ENCODE data around the gene APOO. TPM values are rescaled to one million over a fixed set of nuclear protein-coding genes. Genes with fewer than 3 reads are reported as not detected.
A peak's percentile ranks its signal among the peaks of the same experiment; 100 is the strongest.

APOO gene
- total RNA-seq, 6 donors from 2014 or later: 0.89 to 15.0 (median 12.0) TPM

DNA sequence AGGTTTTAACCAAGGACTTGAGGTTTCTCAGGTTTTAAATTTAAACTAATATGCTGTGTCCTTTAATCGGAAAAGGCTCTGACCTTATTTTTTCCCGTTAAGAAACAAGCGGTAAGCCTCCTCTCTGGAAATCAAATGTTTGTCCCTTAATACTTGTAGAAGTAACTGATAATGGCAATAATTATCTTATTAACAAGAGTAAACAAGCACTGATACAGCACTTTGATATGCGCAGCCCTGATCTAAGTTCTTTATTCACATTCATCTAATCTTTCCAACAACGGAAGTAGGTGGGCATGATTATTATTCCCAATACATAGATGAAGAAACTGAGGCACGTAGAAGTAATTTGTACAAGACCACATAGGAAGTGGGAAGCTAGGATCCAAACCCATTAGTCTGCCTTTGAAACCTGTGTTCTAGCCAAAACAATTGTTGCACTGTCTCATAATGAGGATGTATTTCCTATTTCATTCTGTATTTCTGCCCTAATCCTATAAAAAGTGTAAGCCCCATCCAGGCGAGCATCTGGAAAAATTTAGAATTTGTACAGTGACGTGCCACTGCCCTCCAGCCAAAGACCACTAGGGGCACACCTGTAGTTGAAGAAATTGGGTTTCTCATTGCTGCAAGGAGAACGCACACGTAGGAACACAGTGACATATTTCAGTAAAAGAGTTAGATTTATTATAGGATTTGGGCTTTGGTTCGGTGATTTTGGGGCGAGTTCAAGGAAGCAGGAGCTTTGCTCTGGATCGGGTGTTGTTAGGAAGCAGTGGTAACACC lies 674 bp upstream of the APOO start:
- peak overlapping the region; percentile 82 to 91 (median 85) for H3K27ac ChIP-seq
- H3K9me3 ChIP-seq: no peaks in the 10 kb centered on the region
- H3K4me3 ChIP-seq: peak overlapping the region in 3 of 4 donors; percentile 49 to 62 (median 61)
- WGBS, 2 donors: 25 to 41% methylated on average over 13 of the region's 13 CpGs
- H3K27me3 ChIP-seq: no peaks in the 10 kb centered on the region
- H3K36me3 ChIP-seq: no peaks in the 10 kb centered on the region
- DNase-seq (no peak), ATAC-seq (ENCODE audit: low FRiP score in 2 of 2) (no peak)
- TF ChIP-seq POLR2AphosphoS5 (IDR thresholded peaks at IDR 0.05): no peak
- TF ChIP-seq, protein P1, sequence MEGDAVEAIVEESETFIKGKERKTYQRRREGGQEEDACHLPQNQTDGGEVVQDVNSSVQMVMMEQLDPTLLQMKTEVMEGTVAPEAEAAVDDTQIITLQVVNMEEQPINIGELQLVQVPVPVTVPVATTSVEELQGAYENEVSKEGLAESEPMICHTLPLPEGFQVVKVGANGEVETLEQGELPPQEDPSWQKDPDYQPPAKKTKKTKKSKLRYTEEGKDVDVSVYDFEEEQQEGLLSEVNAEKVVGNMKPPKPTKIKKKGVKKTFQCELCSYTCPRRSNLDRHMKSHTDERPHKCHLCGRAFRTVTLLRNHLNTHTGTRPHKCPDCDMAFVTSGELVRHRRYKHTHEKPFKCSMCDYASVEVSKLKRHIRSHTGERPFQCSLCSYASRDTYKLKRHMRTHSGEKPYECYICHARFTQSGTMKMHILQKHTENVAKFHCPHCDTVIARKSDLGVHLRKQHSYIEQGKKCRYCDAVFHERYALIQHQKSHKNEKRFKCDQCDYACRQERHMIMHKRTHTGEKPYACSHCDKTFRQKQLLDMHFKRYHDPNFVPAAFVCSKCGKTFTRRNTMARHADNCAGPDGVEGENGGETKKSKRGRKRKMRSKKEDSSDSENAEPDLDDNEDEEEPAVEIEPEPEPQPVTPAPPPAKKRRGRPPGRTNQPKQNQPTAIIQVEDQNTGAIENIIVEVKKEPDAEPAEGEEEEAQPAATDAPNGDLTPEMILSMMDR (IDR thresholded peaks at IDR 0.05): peak in 2 of 6 experiments; percentile 9 to 12
- no peak for TF ChIP-seq EP300 (IDR thresholded peaks at IDR 0.05)
- no peak for TF ChIP-seq POLR2A (IDR thresholded peaks at IDR 0.05)
- peaks cover 0 to 8% (median 0%) of the 10 kb centered on the region in 4 donors for H3K4me1 ChIP-seq

DNA sequence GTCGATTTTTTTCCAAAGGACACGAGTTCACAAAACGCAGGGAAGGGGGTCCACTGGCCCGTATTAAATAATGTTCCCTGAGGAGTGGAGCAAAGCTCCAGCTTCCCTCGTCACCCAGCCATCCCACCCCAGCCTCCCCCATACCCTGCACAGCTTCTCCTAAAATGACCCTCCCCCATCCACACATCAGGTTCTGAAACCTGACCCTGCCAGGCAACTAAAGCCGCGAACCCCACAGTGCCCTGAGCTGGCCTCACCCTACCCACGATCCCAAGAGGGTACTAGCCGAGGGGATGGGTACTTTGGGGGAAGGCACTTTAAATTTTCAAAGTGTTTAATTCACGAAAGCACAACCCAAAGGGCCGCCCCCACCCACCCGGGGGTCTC lies 634 bp downstream of the APOO start:
- Histone ChIP-seq H3K4me1 (peaks cover 0 to 8% (median 2%) of the 10 kb centered on the region in 4 donors), H3K27me3 (no peaks in the 10 kb centered on the region), H3K27ac (peak overlapping the region; percentile 82 to 91 (median 85)), H3K9me3 (no peaks in the 10 kb centered on the region), H3K4me3 (peak overlapping the region; percentile 41 to 62 (median 55)), H3K36me3 (no peaks in the 10 kb centered on the region)
- TF ChIP-seq EP300 (IDR thresholded peaks at IDR 0.05) (no peak), POLR2AphosphoS5 (IDR thresholded peaks at IDR 0.05) (no peak), POLR2A (IDR thresholded peaks at IDR 0.05) (no peak)
- TF ChIP-seq, protein P1 (IDR thresholded peaks at IDR 0.05): no peak
- DNase-seq (no peak), ATAC-seq (ENCODE audit: low FRiP score in 2 of 2) (peak in 1 of 2 donors; percentile 3)
- 10 to 46% methylated on average over 5 to 11 of the region's 12 CpGs for WGBS, 2 donors

DNA sequence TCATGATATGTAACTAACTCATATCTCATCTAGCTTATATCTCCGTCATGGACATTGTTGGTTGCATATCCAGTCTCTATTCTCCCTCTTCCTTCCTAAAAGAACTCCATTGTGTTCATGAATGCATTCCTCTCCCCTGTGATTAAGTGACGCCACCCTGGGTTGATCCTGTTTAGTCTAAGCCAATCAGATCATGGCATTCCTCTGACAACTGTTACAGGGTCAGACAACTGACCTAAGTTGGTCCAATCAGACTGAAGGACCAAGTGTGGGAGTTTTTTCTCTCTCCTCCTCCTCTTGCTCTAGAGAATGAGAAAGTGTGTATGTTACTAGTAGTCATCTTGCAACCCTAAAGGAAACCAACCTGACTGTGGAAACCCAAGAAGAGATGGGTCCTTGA lies 3.6 kb downstream of the APOO start:
- 49 to 77% methylated on average over 1 to 2 of the region's 2 CpGs for WGBS, 2 donors
- no peak for ATAC-seq (ENCODE audit: low FRiP score in 2 of 2)

DNA sequence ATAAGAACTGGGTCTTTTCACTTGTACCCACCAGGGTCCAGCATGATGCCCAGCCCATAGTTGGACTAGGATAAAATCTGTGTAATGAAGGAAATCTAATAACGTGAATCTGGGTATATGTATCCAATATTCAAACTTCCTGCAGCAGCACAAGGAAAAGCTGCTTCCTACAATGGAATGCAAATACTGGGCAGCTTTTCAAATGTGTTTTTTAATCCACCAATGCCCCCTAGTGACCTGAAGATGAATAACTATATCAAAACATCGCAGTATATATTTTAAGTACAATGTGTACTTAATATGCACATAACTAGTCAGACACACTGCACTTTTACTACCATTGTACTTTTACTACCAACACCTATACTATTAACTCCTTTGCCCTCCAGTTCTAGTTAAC lies 5.3 kb downstream of the APOO start:
- H3K4me1 ChIP-seq: peaks cover 4 to 13% (median 8%) of the 10 kb centered on the region in 4 donors
- ATAC-seq (ENCODE audit: low FRiP score in 2 of 2): peak; percentile 74 to 87

More for the DNA sequence above, 3.6 kb downstream of the APOO start:
- H3K9me3 ChIP-seq: no peaks in the 10 kb centered on the region
- peaks cover 4 to 15% (median 8%) of the 10 kb centered on the region in 4 donors for H3K4me1 ChIP-seq
- no peak for TF ChIP-seq EP300 (IDR thresholded peaks at IDR 0.05)
- no peak for TF ChIP-seq POLR2A (IDR thresholded peaks at IDR 0.05)
- no peak for TF ChIP-seq POLR2AphosphoS5 (IDR thresholded peaks at IDR 0.05)
- TF ChIP-seq, protein P1 (IDR thresholded peaks at IDR 0.05): no peak
- peak overlapping the region in 1 of 4 donors; percentile 27 for H3K27ac ChIP-seq
- DNase-seq: no peak
- no peaks in the 10 kb centered on the region for H3K36me3 ChIP-seq
- H3K4me3 ChIP-seq: no peak overlapping the region
- H3K27me3 ChIP-seq: no peaks in the 10 kb centered on the region

More for the DNA sequence above, 5.3 kb downstream of the APOO start:
- Histone ChIP-seq H3K4me3 (peak overlapping the region in 2 of 4 donors; percentile 15 to 19), H3K27me3 (no peaks in the 10 kb centered on the region), H3K36me3 (no peaks in the 10 kb centered on the region), H3K27ac (peak overlapping the region in 3 of 4 donors; percentile 54 to 77 (median 65)), H3K9me3 (no peaks in the 10 kb centered on the region)
- no peak for TF ChIP-seq POLR2AphosphoS5 (IDR thresholded peaks at IDR 0.05)
- TF ChIP-seq, protein P1 (IDR thresholded peaks at IDR 0.05): peak in 5 of 6 experiments; percentile 12 to 69 (median 60)
- 0 to 7% methylated on average over 2 of the region's 2 CpGs for WGBS, 2 donors
- DNase-seq: no peak

Data from upper lobe of left lung (tissue), 6 donors.